ENCODE measurements around the gene ELK3. TPM values are rescaled to one million over a fixed set of nuclear protein-coding genes. Genes with fewer than 3 reads are reported as not detected.
A peak's percentile ranks its signal among the peaks of the same experiment; 100 is the strongest.

ELK3 gene
- total RNA-seq, 2 donors from 2014 or later: 4.9 to 8.0 TPM

- intact Hi-C loops (cut with DNase I): loop anchor here (10.0 kb wide), 1 partner anchor 298 kb away; no protein-coding TSS in a partner anchor
- TF ChIP-seq CTCF (IDR thresholded peaks at IDR 0.05) (no peak), POLR2A (IDR thresholded peaks at IDR 0.05) (no peak)
- no peak for DNase-seq
- Histone ChIP-seq H3K27me3 (no peaks in the 10 kb centered on the region), H3K36me3 (replicated peaks in 1 of 2; ENCODE audit: insufficient read depth in 1 of 2, low read depth in 2 of 2) (no peaks in the 10 kb centered on the region), H3K9me3 (no peaks in the 10 kb centered on the region), H3K4me3 (no peak overlapping the region), H3K4me1 (no peaks in the 10 kb centered on the region), H3K27ac (no peak overlapping the region)
- no peak for ATAC-seq
- WGBS, 2 donors: 75 to 85% methylated on average over 4 of the region's 4 CpGs
Measured at GRCh38 chr12:96206936-96207662, 12.9 kb downstream of the ELK3 start.

GRCh38 chr12:96208346-96208745 is 14.2 kb downstream of the ELK3 start:
- 64 to 73% methylated on average over 2 of the region's 2 CpGs for WGBS, 2 donors
- H3K4me3 ChIP-seq: no peak overlapping the region
- H3K27me3 ChIP-seq: no peaks in the 10 kb centered on the region
- no peak for DNase-seq
- no peak for ATAC-seq
- H3K9me3 ChIP-seq: no peaks in the 10 kb centered on the region
- TF ChIP-seq CTCF (IDR thresholded peaks at IDR 0.05) (no peak), POLR2A (IDR thresholded peaks at IDR 0.05) (no peak)
- H3K27ac ChIP-seq: peak overlapping the region in 1 of 4 donors; percentile 8
- no peaks in the 10 kb centered on the region for H3K4me1 ChIP-seq
- H3K36me3 ChIP-seq (replicated peaks in 1 of 2; ENCODE audit: insufficient read depth in 1 of 2, low read depth in 2 of 2): no peaks in the 10 kb centered on the region
- intact Hi-C loops (cut with DNase I): loop anchor here (10.0 kb wide), 1 partner anchor 296 kb away; no protein-coding TSS in a partner anchor

GRCh38 chr12:96208801-96209549 is 14.8 kb downstream of the ELK3 start:
- DNase-seq (no peak), ATAC-seq (peak; percentile 42)
- Histone ChIP-seq H3K4me1 (no peaks in the 10 kb centered on the region), H3K27ac (peak overlapping the region in 1 of 4 donors; percentile 8), H3K27me3 (no peaks in the 10 kb centered on the region), H3K36me3 (replicated peaks in 1 of 2; ENCODE audit: insufficient read depth in 1 of 2, low read depth in 2 of 2) (no peaks in the 10 kb centered on the region), H3K4me3 (no peak overlapping the region), H3K9me3 (no peaks in the 10 kb centered on the region)
- TF ChIP-seq CTCF (IDR thresholded peaks at IDR 0.05) (no peak), POLR2A (IDR thresholded peaks at IDR 0.05) (no peak)
- 49 to 54% methylated on average over 10 of the region's 10 CpGs for WGBS, 2 donors
- intact Hi-C loops (cut with DNase I): loop anchor here (10.0 kb wide), 1 partner anchor 296 kb away; no protein-coding TSS in a partner anchor

GRCh38 chr12:96210376-96211055 is 16.3 kb downstream of the ELK3 start:
- Histone ChIP-seq H3K9me3 (no peaks in the 10 kb centered on the region), H3K27me3 (no peaks in the 10 kb centered on the region), H3K4me3 (no peak overlapping the region), H3K36me3 (replicated peaks in 1 of 2; ENCODE audit: insufficient read depth in 1 of 2, low read depth in 2 of 2) (no peaks in the 10 kb centered on the region), H3K27ac (peak overlapping the region in 1 of 4 donors; percentile 4), H3K4me1 (peaks cover 6% of the 10 kb centered on the region)
- intact Hi-C loops (cut with DNase I): no loop called here
- DNase-seq (no peak), ATAC-seq (no peak)
- WGBS, 2 donors: 62 to 75% methylated on average over 19 of the region's 19 CpGs
- TF ChIP-seq CTCF (IDR thresholded peaks at IDR 0.05) (no peak), POLR2A (IDR thresholded peaks at IDR 0.05) (no peak)

All from body of pancreas (tissue), 4 donors.